ENCODE measurements around the gene ERP27. TPM values are rescaled to one million over a fixed set of nuclear protein-coding genes. Genes with fewer than 3 reads are reported as not detected.

The ERP27 gene
- polyA plus RNA-seq, 1 of the 3 experiments (the other 2 are of a cell fraction) = 0.64 TPM

- TF ChIP-seq USF1 (IDR thresholded peaks at IDR 0.05; ENCODE audit: borderline replicate concordance, low read depth) = no peak
- no peak for TF ChIP-seq EP300 (IDR thresholded peaks at IDR 0.05; ENCODE audit: borderline replicate concordance in 1 of 2, low read depth in 1 of 2, low read length in 1 of 2)
- TF ChIP-seq FOXJ3 (CRISPR knock-in tag; IDR thresholded peaks at IDR 0.05) = no peak
- no peak for TF ChIP-seq MXI1 (IDR thresholded peaks at IDR 0.05; ENCODE audit: low read depth, low read length)
- TF ChIP-seq FOXM1 (IDR thresholded peaks at IDR 0.05; ENCODE audit: low read depth) = no peak
Observed at GRCh38 chr12:14900521-14901227, 37.7 kb downstream of the ERP27 start (continued).

- H3K4me3 ChIP-seq (ENCODE audit: low read depth in 2 of 2, low read length in 1 of 2) = no peak overlapping the region
- no peaks in the 10 kb centered on the region for H3K9me3 ChIP-seq
- no peak overlapping the region; the same call in 1 of the 2 replicates for H2AFZ ChIP-seq (ENCODE audit: low read depth)
- POLR2A ChIA-PET = no interaction called here
- no peak for DNase-seq
- WGBS (ENCODE audit: low lambda C conversion rate) = 68% methylated on average over 7 of the region's 7 CpGs
- H3K9me2 ChIP-seq = no peaks in the 10 kb centered on the region
- TF ChIP-seq NFIC (IDR thresholded peaks at IDR 0.05; ENCODE audit: borderline replicate concordance) (peak; percentile 73; the same call in 1 of the 2 replicates), MAX (IDR thresholded peaks at IDR 0.05; ENCODE audit: low read depth) (peak; percentile 55; the same call in 1 of the 2 replicates), GABPA (IDR thresholded peaks at IDR 0.05; ENCODE audit: low read depth) (no peak), TEAD4 (IDR thresholded peaks at IDR 0.05; ENCODE audit: borderline replicate concordance, insufficient read depth) (0 out of 2 replicates have a peak, but pooled peaks have one; percentile 14), TCF12 (IDR thresholded peaks at IDR 0.05) (peak; percentile 87), MEF2A (IDR thresholded peaks at IDR 0.05; ENCODE audit: borderline replicate concordance, low read depth) (no peak), FOXJ3 (CRISPR knock-in tag; IDR thresholded peaks at IDR 0.05) (no peak), ELF1 (IDR thresholded peaks at IDR 0.05) (no peak), FOSL2 (IDR thresholded peaks at IDR 0.05; ENCODE audit: borderline replicate concordance, low read depth) (peak; percentile 40; the same call in 1 of the 2 replicates), RXRA (IDR thresholded peaks at IDR 0.05; ENCODE audit: borderline replicate concordance, low read depth) (peak; percentile 60; the same call in 1 of the 2 replicates), CHD2 (IDR thresholded peaks at IDR 0.05; ENCODE audit: low read length, partially characterized antibody) (no peak), JUND (IDR thresholded peaks at IDR 0.05) (peak; percentile 46), YY1 (IDR thresholded peaks at IDR 0.05; ENCODE audit: low read depth) (no peak), ZBTB33 (IDR thresholded peaks at IDR 0.05; ENCODE audit: borderline replicate concordance, low read depth) (no peak), EP300 (IDR thresholded peaks at IDR 0.05; ENCODE audit: borderline replicate concordance in 1 of 2, low read depth in 1 of 2, low read length in 1 of 2) (peak in 1 of 2 experiments; percentile 47; a peak in 1 of 4 replicates), RCOR1 (IDR thresholded peaks at IDR 0.05; ENCODE audit: low read length) (no peak)
- no peaks in the 10 kb centered on the region for H3K79me2 ChIP-seq (ENCODE audit: insufficient read depth)
- H3K36me3 ChIP-seq (replicated peaks in 1 of 2; ENCODE audit: control insufficient read depth in 1 of 2, insufficient read depth in 2 of 2, low read length in 1 of 2) = no peaks in the 10 kb centered on the region
- peak overlapping the region; percentile 12 to 71; a peak in 3 of 4 replicates for H3K27ac ChIP-seq (ENCODE audit: low read depth in 2 of 2, low read length in 1 of 2)
- CTCF ChIA-PET = no interaction called here
- no peaks in the 10 kb centered on the region for H3F3A ChIP-seq (replicated peaks; ENCODE audit: insufficient read depth)
- H4K20me1 ChIP-seq (ENCODE audit: insufficient read depth) = no peaks in the 10 kb centered on the region
- peaks cover 4 to 19% of the 10 kb centered on the region in 2 experiments for H3K4me1 ChIP-seq (ENCODE audit: control insufficient read depth in 1 of 2, insufficient read depth in 2 of 2, low read depth in 1 of 2, low read length in 1 of 2)
- H3K9ac ChIP-seq = no peak overlapping the region
- peak overlapping the region; percentile 1; the same call in 1 of the 2 replicates for H3K4me2 ChIP-seq
- H3K27me3 ChIP-seq (ENCODE audit: insufficient read depth) = no peaks in the 10 kb centered on the region
Observed at GRCh38 chr12:14896521-14897169, 41.7 kb downstream of the ERP27 start.
